Measurements from ENCODE around the gene STK11.

STK11 gene

GRCh38 chr19:1205114-1206099 lies at the start of gene STK11:
TSS of gene STK11 (plus strand) at chr19:1205778. CDS start at chr19:1206914, 1,136 bp downstream.
- peak; percentile 100 for DNase-seq

- DNase-seq, result no peak
Observed at GRCh38 chr19:1156305-1156801, 49.2 kb upstream of the STK11 start.

GRCh38 chr19:1156830-1157615 lies 48.6 kb upstream of the STK11 start:
- no peak for DNase-seq

- DNase-seq, result no peak
Observed at GRCh38 chr19:1157931-1158884, 47.4 kb upstream of the STK11 start.

- DNase-seq, result no peak
Observed at GRCh38 chr19:1158885-1159448, 46.6 kb upstream of the STK11 start.

- no peak for DNase-seq
Observed at GRCh38 chr19:1159864-1160595, 45.5 kb upstream of the STK11 start.

GRCh38 chr19:1161716-1162115 lies 43.9 kb upstream of the STK11 start:
- no peak for DNase-seq

GRCh38 chr19:1162404-1163282 lies 42.9 kb upstream of the STK11 start:
- no peak for DNase-seq

- DNase-seq, result no peak
Observed at GRCh38 chr19:1163283-1163933, 42.2 kb upstream of the STK11 start.

GRCh38 chr19:1163934-1164683 lies 41.5 kb upstream of the STK11 start:
- no peak for DNase-seq

- DNase-seq, result no peak
Observed at GRCh38 chr19:1164684-1165531, 40.7 kb upstream of the STK11 start.

- DNase-seq, result no peak
Observed at GRCh38 chr19:1166872-1167573, 38.6 kb upstream of the STK11 start.

GRCh38 chr19:1167687-1168571 lies 37.6 kb upstream of the STK11 start:
- DNase-seq, result no peak

GRCh38 chr19:1168572-1169410 lies 36.8 kb upstream of the STK11 start:
- DNase-seq, result no peak

- DNase-seq, result no peak
Observed at GRCh38 chr19:1169411-1169791, 36.2 kb upstream of the STK11 start.

All from activated CD4-positive, alpha-beta T cell treated with anti-CD3 and anti-CD28 coated beads, Interleukin-2, Interleukin-6, amounts not matched to agents 100 ng/mL and 50 ng/mL, durations not matched to agents 16 hours and 8 hours (primary cell).